ACC112 (cell line): ENCODE measurements around the gene NR3C1.
A peak's percentile ranks its signal among the peaks of the same experiment; 100 is the strongest.

Experiments
- H2AFZ ChIP-seq: fragments of 200-600 bp; sonication (generic); one replicate; pipeline ENCODE4 v1.6.0; 2017; ENCODE audit warnings: antibody characterized with exemption, low read length; ENCODE audit not compliant: unreplicated experiment
- H3K27ac ChIP-seq: fragments of 200-600 bp; sonication (generic); 2 replicates; pipeline ENCODE4 v1.5.1; 2014; ENCODE audit warnings: low read depth, mild to moderate bottlenecking, antibody characterized with exemption, low read length, moderate library complexity
- H3K27me3 ChIP-seq: fragments of 200-600 bp; sonication (generic); 2 replicates; pipeline ENCODE4 v1.6.1; 2014; ENCODE audit warnings: mild to moderate bottlenecking, antibody characterized with exemption, low read length, moderate library complexity, mixed read lengths; ENCODE audit not compliant: insufficient read depth
- H3K36me3 ChIP-seq: fragments of 200-600 bp; sonication (generic); 2 replicates; pipeline ENCODE4 v1.6.1; 2016; ENCODE audit warnings: mild to moderate bottlenecking, antibody characterized with exemption, low read length, moderate library complexity, mixed read lengths; ENCODE audit not compliant: insufficient read depth
- H3K4me1 ChIP-seq: fragments of 200-600 bp; sonication (generic); one replicate; pipeline ENCODE4 v1.6.1; 2016; ENCODE audit warnings: low read length, mixed read lengths; ENCODE audit not compliant: insufficient read depth, unreplicated experiment, control insufficient read depth
- H3K4me3 ChIP-seq: fragments of 200-600 bp; sonication (generic); 2 replicates; pipeline ENCODE4 v1.5.1; 2014; ENCODE audit warnings: mild to moderate bottlenecking, low read depth, low read length
- H3K79me2 ChIP-seq: fragments of 200-600 bp; sonication (generic); one replicate; pipeline ENCODE4 v1.6.0; 2016; ENCODE audit warnings: low read length; ENCODE audit not compliant: control insufficient read depth, unreplicated experiment, insufficient read depth

The NR3C1 gene

GRCh38 chr5:143258559-143259253, 144.8 kb downstream of the NR3C1 start:
- Histone ChIP-seq H3K36me3 (no peaks in the 10 kb centered on the region), H2AFZ (no peak overlapping the region), H3K4me1 (peaks cover 23% of the 10 kb centered on the region), H3K27me3 (no peaks in the 10 kb centered on the region), H3K4me3 (no peak overlapping the region), H3K79me2 (no peaks in the 10 kb centered on the region), H3K27ac (no peak overlapping the region)

- H3K4me3 ChIP-seq, result no peak overlapping the region
- H3K27ac ChIP-seq, result no peak overlapping the region
- H3K27me3 ChIP-seq, result no peaks in the 10 kb centered on the region
- H2AFZ ChIP-seq, result no peak overlapping the region
- H3K36me3 ChIP-seq, result no peaks in the 10 kb centered on the region
- peaks cover 5% of the 10 kb centered on the region for H3K4me1 ChIP-seq
- no peaks in the 10 kb centered on the region for H3K79me2 ChIP-seq
Observed at GRCh38 chr5:143254819-143255218, 148.7 kb downstream of the NR3C1 start.

GRCh38 chr5:143251946-143252345, 151.5 kb downstream of the NR3C1 start:
- peaks cover 22% of the 10 kb centered on the region for H3K4me1 ChIP-seq

GRCh38 chr5:143251190-143251589, 152.3 kb downstream of the NR3C1 start:
- H3K27ac ChIP-seq, result no peak overlapping the region

More at GRCh38 chr5:143251946-143252345, 151.5 kb downstream of the NR3C1 start:
- Histone ChIP-seq H3K27me3 (no peaks in the 10 kb centered on the region), H2AFZ (no peak overlapping the region), H3K79me2 (no peaks in the 10 kb centered on the region), H3K36me3 (no peaks in the 10 kb centered on the region), H3K4me3 (no peak overlapping the region), H3K27ac (no peak overlapping the region)

GRCh38 chr5:143249851-143250250, 153.6 kb downstream of the NR3C1 start:
- Histone ChIP-seq H2AFZ (no peak overlapping the region), H3K4me3 (no peak overlapping the region), H3K36me3 (no peaks in the 10 kb centered on the region), H3K27ac (peak overlapping the region; percentile 30; the same call in 1 of the 2 replicates), H3K4me1 (peaks cover 39% of the 10 kb centered on the region), H3K79me2 (no peaks in the 10 kb centered on the region), H3K27me3 (no peaks in the 10 kb centered on the region)

More at GRCh38 chr5:143251190-143251589, 152.3 kb downstream of the NR3C1 start:
- Histone ChIP-seq H3K36me3 (no peaks in the 10 kb centered on the region), H3K4me1 (peaks cover 26% of the 10 kb centered on the region), H2AFZ (no peak overlapping the region), H3K4me3 (no peak overlapping the region), H3K27me3 (no peaks in the 10 kb centered on the region), H3K79me2 (no peaks in the 10 kb centered on the region)

GRCh38 chr5:143248822-143249579, 154.5 kb downstream of the NR3C1 start:
- H3K79me2 ChIP-seq, result no peaks in the 10 kb centered on the region
- no peak overlapping the region for H3K4me3 ChIP-seq
- peak overlapping the region; percentile 33 for H2AFZ ChIP-seq
- no peaks in the 10 kb centered on the region for H3K27me3 ChIP-seq
- peaks cover 47% of the 10 kb centered on the region for H3K4me1 ChIP-seq
- H3K27ac ChIP-seq, result peak overlapping the region; percentile 30
- H3K36me3 ChIP-seq, result no peaks in the 10 kb centered on the region

GRCh38 chr5:143248391-143248790, 155.1 kb downstream of the NR3C1 start:
- Histone ChIP-seq H3K4me1 (peaks cover 52% of the 10 kb centered on the region), H3K27me3 (no peaks in the 10 kb centered on the region)

GRCh38 chr5:143247134-143247815, 156.2 kb downstream of the NR3C1 start:
- Histone ChIP-seq H3K36me3 (no peaks in the 10 kb centered on the region), H3K27me3 (no peaks in the 10 kb centered on the region), H3K4me3 (no peak overlapping the region), H3K79me2 (peaks cover 5% of the 10 kb centered on the region), H3K4me1 (peaks cover 63% of the 10 kb centered on the region), H2AFZ (no peak overlapping the region), H3K27ac (no peak overlapping the region)

More at GRCh38 chr5:143248391-143248790, 155.1 kb downstream of the NR3C1 start:
- Histone ChIP-seq H3K27ac (peak overlapping the region; percentile 30; the same call in 1 of the 2 replicates), H3K4me3 (no peak overlapping the region), H3K36me3 (no peaks in the 10 kb centered on the region), H2AFZ (no peak overlapping the region), H3K79me2 (peaks cover 2% of the 10 kb centered on the region)

GRCh38 chr5:143245929-143246561, 157.4 kb downstream of the NR3C1 start:
- H3K4me1 ChIP-seq, result peaks cover 71% of the 10 kb centered on the region
- H2AFZ ChIP-seq, result peak overlapping the region; percentile 77
- peak overlapping the region; percentile 98 for H3K27ac ChIP-seq
- H3K79me2 ChIP-seq, result peaks cover 5% of the 10 kb centered on the region
- H3K36me3 ChIP-seq, result no peaks in the 10 kb centered on the region
- no peaks in the 10 kb centered on the region for H3K27me3 ChIP-seq
- H3K4me3 ChIP-seq, result peak overlapping the region; percentile 42; the same call in 1 of the 2 replicates

- H2AFZ ChIP-seq, result peak overlapping the region; percentile 77
- H3K27ac ChIP-seq, result peak overlapping the region; percentile 98
- H3K4me3 ChIP-seq, result peak overlapping the region; percentile 66
- no peaks in the 10 kb centered on the region for H3K27me3 ChIP-seq
- H3K36me3 ChIP-seq, result no peaks in the 10 kb centered on the region
- peaks cover 5% of the 10 kb centered on the region for H3K79me2 ChIP-seq
- H3K4me1 ChIP-seq, result peaks cover 68% of the 10 kb centered on the region
Observed at GRCh38 chr5:143244990-143245389, 158.5 kb downstream of the NR3C1 start.
